WERI-Rb-1 (cell line): Measurements from ENCODE around the gene PTPMT1.

Experiments used
- DNase-seq: peaks from one replicate; pipeline ENCODE4 v3.0.0-alpha.2; 2020
- H3K27ac ChIP-seq: fragments of 250-450 bp; sonication (Bioruptor Pico); 2 replicates; pipeline ENCODE4 v1.5.1; 2020; ENCODE audit warnings: mild to moderate bottlenecking, moderate library complexity
- H3K27me3 ChIP-seq: fragments of 250-450 bp; sonication (Bioruptor Pico); 2 replicates; pipeline ENCODE4 v1.5.1; 2021; ENCODE audit warnings: mild to moderate bottlenecking, low read depth, moderate library complexity; ENCODE audit not compliant: insufficient read depth, severe bottlenecking
- H3K36me3 ChIP-seq: fragments of 250-450 bp; sonication (Bioruptor Pico); 2 replicates; pipeline ENCODE4 v1.5.1; 2020; ENCODE audit warnings: mild to moderate bottlenecking, moderate library complexity
- H3K4me3 ChIP-seq: 2 replicates; pipeline ENCODE4 v1.5.1; 2011; ENCODE audit warnings: low read depth, mild to moderate bottlenecking, control low read depth, low read length
- H3K9me3 ChIP-seq: fragments of 250-450 bp; sonication (Bioruptor Pico); 2 replicates; pipeline ENCODE4 v1.5.1; 2021; ENCODE audit warnings: mild to moderate bottlenecking, moderate library complexity; ENCODE audit not compliant: severe bottlenecking
- TF ChIP-seq, protein P1 (sequence below): IDR thresholded peaks from 2 replicates; pipeline ENCODE4 v1.5.1; 2011; ENCODE audit warnings: low read depth, mild to moderate bottlenecking, control low read depth, inconsistent platforms, low read length

Gene PTPMT1

DNA sequence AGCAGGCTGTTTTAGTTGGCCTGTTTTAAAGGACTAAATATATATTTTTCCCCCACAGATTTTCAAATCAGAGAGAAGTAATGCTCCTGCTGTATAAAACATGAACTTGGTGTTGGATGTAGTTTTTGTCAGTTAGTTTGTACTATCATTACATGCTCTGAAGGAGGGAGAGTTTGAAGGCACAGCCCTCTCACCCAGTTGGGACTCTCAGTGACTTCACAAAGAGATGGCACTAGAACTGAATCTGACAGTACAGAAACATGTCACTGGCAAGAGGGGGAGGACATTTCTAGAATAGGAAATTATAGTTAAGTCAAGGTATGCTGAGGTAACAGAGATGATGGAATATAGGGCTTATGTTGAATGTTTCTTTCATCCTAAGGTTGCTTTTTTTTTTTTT lies 49.9 kb downstream of the PTPMT1 start:
- DNase-seq = no peak
- no peak overlapping the region for H3K4me3 ChIP-seq
- TF ChIP-seq, protein P1, sequence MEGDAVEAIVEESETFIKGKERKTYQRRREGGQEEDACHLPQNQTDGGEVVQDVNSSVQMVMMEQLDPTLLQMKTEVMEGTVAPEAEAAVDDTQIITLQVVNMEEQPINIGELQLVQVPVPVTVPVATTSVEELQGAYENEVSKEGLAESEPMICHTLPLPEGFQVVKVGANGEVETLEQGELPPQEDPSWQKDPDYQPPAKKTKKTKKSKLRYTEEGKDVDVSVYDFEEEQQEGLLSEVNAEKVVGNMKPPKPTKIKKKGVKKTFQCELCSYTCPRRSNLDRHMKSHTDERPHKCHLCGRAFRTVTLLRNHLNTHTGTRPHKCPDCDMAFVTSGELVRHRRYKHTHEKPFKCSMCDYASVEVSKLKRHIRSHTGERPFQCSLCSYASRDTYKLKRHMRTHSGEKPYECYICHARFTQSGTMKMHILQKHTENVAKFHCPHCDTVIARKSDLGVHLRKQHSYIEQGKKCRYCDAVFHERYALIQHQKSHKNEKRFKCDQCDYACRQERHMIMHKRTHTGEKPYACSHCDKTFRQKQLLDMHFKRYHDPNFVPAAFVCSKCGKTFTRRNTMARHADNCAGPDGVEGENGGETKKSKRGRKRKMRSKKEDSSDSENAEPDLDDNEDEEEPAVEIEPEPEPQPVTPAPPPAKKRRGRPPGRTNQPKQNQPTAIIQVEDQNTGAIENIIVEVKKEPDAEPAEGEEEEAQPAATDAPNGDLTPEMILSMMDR = no peak
- H3K9me3 ChIP-seq = no peaks in the 10 kb centered on the region
- H3K27ac ChIP-seq = no peak overlapping the region
- H3K27me3 ChIP-seq = no peaks in the 10 kb centered on the region
- peaks cover 29% of the 10 kb centered on the region for H3K36me3 ChIP-seq

DNA sequence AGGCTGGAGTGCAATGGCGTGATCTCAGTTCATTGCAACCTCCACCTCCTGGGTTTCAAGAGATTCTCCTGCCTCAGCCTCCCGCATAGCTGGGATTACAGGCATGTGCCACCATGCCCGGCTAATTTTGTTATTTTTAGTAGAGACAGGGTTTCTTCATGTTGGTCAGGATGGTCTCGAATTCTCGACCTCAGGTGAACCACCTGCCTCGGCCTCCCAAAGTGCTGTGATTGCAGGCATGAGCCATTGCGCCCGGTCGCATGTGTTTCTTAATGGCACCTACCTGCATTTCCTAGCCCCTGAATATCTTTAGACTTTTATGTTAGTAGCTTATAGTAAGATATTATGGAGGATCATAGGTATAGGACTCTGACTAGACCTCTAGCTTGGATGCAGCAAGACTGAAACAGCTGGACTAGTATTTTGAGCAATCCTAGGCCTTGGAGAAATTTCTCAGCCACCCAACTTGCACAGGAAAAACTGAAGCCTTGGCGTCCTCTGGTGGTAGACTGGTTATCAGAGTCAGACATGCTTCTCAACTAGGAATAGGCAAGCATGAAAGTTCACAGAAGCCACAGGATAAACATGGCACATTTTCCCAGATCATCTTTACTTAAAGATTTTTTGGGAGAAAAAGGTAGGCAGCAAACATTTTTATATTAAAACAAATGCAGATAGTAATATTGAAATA lies 51.5 kb downstream of the PTPMT1 start:
- Histone ChIP-seq H3K4me3 (no peak overlapping the region), H3K27me3 (no peaks in the 10 kb centered on the region), H3K36me3 (peaks cover 43% of the 10 kb centered on the region), H3K27ac (no peak overlapping the region), H3K9me3 (no peaks in the 10 kb centered on the region)
- DNase-seq = peak; percentile 64
- TF ChIP-seq, protein P1 = peak; percentile 89

DNA sequence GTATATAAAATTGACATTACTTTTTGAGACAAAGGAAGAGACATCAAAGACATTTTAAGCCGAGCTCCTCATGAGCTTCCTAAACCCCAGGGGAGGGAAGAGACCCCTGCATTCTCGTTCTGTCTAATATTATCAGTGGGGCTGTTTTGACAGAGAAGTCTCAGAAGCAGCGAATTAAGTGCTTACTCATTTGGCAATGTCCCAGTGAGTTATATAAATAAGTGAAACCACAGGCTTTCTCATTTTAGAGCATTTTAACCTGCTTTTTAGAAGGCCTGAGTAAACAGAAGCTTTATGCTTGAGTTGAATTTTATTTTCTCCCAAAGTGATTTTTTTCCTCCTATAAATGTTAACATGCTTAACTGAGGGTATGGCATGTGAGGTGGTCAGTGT lies 52.0 kb downstream of the PTPMT1 start:
- no peaks in the 10 kb centered on the region for H3K9me3 ChIP-seq
- H3K27me3 ChIP-seq = no peaks in the 10 kb centered on the region
- H3K27ac ChIP-seq = no peak overlapping the region
- no peak overlapping the region for H3K4me3 ChIP-seq
- TF ChIP-seq, protein P1 = no peak
- DNase-seq = no peak
- peaks cover 48% of the 10 kb centered on the region for H3K36me3 ChIP-seq

DNA sequence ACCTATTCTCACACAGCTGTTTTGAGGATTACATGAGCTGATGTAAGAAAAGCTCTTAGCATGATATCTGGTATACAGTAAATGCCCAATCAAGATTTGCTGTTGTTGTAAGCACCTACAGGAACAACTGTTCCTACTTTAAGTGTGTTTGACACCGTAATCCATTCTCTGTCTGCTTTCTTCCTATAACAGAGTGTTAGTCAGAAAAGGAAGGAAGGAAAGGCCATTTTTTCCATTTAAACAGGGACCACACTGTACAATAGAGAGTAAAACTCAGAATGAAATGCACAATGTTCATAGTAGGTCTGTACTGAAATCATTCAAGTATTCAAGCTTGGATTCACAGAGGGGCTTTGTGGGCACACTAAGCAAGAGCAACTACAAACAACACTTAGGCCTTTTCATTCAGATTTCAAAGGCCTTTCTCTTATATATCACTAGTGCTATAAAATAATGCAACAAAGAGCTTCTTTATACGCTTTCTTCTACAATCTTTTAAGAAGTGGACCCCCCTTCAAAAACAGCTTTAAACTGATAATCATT lies 55.5 kb downstream of the PTPMT1 start:
- DNase-seq = no peak
- Histone ChIP-seq H3K27me3 (no peaks in the 10 kb centered on the region), H3K4me3 (no peak overlapping the region), H3K9me3 (no peaks in the 10 kb centered on the region), H3K36me3 (peaks cover 77% of the 10 kb centered on the region), H3K27ac (peak overlapping the region; percentile 52; the same call in 1 of the 2 replicates)
- TF ChIP-seq, protein P1 = no peak
